GM12874 (cell line): ENCODE measurements around the gene ZC3H8.

Source experiments
- CTCF ChIP-seq: IDR thresholded peaks from 2 replicates; pipeline ENCODE4 v1.5.1; 2011; ENCODE audit warnings: low read depth, mild to moderate bottlenecking, control low read depth, low read length, moderate library complexity; ENCODE audit not compliant: insufficient read depth

ZC3H8 gene

DNA sequence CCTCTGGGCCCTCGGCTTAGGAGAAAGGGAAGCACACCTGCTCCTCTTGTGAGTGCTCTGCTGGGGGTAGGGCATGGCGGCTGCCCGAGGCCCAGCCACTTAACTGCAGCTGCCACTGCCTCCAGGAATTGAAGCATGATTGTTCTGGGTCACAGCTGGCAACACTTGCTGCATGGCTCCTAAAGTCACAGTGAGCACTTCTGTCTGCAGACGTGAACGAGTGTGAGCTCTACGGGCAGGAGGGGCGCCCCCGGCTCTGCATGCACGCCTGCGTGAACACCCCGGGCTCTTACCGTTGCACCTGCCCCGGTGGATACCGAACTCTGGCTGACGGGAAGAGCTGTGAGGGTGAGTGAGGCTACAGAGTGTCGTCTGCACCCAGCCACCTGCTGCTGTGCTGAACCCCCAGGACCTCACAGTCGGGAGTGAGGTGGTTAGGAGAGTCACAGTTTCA lies 72.2 kb downstream of the ZC3H8 start:
- no peak for TF ChIP-seq CTCF

- TF ChIP-seq CTCF = no peak
These were observed 73.1 kb downstream of the ZC3H8 start for GRCh38 chr2:112181571-112182290.

GRCh38 chr2:112175958-112176573 lies 78.8 kb downstream of the ZC3H8 start:
- no peak for TF ChIP-seq CTCF

DNA sequence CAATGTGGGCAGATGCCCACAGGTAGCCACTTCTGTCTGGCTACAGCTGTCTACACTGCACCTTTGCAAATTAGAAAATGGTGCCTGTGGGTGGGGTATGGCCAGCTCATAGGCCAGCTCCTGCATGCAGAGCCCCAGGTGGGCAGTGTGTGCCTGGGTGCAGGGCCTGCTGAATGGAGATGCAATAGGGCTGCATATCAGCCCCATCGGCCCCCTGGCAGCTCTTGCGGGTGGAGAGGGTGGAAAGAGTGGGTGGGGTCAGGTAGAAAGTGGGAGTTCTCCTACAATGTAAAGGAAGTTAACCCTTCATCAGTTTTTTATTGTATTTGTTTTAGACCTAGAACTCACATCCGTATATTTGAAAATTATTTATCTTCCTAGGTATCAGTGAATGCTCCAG lies 79.5 kb downstream of the ZC3H8 start:
- no peak for TF ChIP-seq CTCF

DNA sequence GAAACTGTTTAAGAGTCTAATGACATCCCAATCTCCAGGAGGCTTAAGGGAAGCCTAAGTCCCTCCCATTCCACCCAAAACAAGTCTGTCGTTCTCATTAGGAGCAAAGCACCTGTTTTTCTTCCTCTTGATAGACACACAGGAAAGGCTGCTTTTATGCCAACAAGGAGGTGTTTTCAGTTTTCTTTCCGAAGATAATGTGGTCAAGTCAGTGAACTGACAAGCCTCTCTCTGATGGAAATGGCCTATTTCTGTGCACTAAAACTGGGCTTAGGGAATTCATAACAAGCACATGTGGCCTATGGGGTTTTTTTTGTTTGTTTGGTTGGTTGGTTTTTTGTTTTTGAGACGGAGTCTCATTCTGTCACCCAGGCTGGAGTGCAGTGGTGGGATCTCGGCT lies 80.5 kb downstream of the ZC3H8 start:
- no peak for TF ChIP-seq CTCF

DNA sequence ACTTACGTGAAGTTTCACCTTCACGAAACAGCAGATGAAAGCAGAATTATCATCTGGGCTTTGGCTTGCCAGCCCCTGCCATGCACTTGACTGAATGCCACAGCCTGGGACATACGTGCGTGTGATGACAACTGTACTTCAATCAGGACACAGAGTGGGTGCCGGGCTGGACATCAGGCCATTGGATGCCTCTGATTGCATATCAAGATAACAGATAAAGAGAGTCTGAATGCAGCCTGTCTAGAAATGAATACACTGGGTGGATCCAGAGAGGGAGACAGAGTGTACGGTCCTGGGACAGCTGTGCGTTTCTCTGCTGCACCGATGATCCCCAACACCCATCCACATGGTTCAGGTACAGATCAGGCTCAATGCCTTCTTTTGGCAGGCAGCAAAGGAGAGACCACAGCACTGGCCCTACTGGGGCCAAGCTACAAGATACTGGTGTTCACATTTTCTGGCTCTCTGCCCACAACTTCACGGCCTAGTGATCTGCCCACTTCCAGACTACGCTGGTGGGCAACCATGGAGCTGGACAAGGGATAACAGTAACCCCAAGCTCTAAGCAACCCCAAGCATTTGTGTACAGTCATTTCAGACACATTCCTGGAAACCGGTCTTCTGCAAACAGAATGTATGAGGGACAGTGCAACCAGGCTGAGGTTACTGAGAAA lies 81.1 kb downstream of the ZC3H8 start:
- TF ChIP-seq CTCF = no peak

DNA sequence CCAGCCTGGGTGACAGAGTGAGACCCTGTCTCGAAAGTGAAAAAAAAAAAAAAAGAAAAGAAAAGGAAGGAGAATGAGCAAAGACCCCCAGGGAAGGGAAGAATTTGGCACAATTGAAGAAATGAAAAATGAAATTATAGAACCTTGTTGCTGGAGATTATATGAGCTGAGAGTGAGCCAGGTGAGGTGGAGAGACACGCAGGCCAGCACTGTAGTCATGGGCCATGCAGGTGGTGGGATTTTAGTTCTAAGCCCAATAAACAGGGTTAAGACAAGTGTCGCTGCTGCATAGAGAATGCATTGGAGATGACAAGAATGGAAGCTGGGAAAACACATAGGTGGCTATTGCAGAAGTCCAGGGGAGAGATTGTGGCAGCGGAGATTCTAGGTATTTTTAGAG lies 84.3 kb downstream of the ZC3H8 start:
- TF ChIP-seq CTCF = no peak
